ENCODE results near the gene KTN1.

DNA sequence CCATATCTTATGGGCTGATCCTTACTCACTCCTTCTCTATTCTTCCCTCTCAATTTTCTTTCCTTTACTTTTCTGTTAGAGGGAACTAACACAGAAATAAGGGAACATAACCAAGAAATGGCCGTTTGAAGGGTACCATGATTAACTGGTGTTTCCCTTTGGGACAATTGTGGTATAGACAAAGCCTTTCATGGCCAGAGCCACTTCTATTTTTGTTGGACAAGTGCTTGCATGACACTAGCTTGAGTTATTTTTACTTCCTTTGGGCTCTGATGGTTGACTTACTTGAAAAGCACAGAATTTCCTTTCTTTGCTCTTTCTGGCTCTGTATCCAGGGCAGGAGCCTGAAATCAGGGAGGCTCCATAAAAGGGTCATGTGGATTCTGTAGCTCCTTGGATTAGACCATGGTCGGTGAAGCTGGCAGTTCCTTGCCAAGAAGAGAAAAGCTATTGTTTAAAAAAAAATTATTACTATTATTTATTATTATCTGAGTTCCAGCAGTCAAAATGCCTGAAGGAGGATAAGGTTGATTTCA lies 130.6 kb downstream of the KTN1 start:
- TF ChIP-seq, protein P1, sequence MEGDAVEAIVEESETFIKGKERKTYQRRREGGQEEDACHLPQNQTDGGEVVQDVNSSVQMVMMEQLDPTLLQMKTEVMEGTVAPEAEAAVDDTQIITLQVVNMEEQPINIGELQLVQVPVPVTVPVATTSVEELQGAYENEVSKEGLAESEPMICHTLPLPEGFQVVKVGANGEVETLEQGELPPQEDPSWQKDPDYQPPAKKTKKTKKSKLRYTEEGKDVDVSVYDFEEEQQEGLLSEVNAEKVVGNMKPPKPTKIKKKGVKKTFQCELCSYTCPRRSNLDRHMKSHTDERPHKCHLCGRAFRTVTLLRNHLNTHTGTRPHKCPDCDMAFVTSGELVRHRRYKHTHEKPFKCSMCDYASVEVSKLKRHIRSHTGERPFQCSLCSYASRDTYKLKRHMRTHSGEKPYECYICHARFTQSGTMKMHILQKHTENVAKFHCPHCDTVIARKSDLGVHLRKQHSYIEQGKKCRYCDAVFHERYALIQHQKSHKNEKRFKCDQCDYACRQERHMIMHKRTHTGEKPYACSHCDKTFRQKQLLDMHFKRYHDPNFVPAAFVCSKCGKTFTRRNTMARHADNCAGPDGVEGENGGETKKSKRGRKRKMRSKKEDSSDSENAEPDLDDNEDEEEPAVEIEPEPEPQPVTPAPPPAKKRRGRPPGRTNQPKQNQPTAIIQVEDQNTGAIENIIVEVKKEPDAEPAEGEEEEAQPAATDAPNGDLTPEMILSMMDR (IDR thresholded peaks at IDR 0.05; ENCODE audit: insufficient read depth, low read length): no peak
- TF ChIP-seq, protein P2, sequence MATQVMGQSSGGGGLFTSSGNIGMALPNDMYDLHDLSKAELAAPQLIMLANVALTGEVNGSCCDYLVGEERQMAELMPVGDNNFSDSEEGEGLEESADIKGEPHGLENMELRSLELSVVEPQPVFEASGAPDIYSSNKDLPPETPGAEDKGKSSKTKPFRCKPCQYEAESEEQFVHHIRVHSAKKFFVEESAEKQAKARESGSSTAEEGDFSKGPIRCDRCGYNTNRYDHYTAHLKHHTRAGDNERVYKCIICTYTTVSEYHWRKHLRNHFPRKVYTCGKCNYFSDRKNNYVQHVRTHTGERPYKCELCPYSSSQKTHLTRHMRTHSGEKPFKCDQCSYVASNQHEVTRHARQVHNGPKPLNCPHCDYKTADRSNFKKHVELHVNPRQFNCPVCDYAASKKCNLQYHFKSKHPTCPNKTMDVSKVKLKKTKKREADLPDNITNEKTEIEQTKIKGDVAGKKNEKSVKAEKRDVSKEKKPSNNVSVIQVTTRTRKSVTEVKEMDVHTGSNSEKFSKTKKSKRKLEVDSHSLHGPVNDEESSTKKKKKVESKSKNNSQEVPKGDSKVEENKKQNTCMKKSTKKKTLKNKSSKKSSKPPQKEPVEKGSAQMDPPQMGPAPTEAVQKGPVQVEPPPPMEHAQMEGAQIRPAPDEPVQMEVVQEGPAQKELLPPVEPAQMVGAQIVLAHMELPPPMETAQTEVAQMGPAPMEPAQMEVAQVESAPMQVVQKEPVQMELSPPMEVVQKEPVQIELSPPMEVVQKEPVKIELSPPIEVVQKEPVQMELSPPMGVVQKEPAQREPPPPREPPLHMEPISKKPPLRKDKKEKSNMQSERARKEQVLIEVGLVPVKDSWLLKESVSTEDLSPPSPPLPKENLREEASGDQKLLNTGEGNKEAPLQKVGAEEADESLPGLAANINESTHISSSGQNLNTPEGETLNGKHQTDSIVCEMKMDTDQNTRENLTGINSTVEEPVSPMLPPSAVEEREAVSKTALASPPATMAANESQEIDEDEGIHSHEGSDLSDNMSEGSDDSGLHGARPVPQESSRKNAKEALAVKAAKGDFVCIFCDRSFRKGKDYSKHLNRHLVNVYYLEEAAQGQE (IDR thresholded peaks at IDR 0.05; ENCODE audit: insufficient replicate concordance, low read depth): no peak
- no peak for TF ChIP-seq POLR2AphosphoS5 (IDR thresholded peaks at IDR 0.05; ENCODE audit: low read depth)
- TF ChIP-seq SPI1 (IDR thresholded peaks at IDR 0.05; ENCODE audit: borderline replicate concordance, low read depth): no peak
- no peak for TF ChIP-seq GABPA (IDR thresholded peaks at IDR 0.05; ENCODE audit: low read depth)
